D721Med (cell line): ENCODE data around the gene NEK10.

Experiments
- DNase-seq: peaks from one replicate; pipeline ENCODE4 v3.0.0; 2011; ENCODE audit warnings: low spot score; ENCODE audit not compliant: insufficient read length
- FAIRE-seq: peaks from 2 replicates; lab custom pipeline; 2011; peaks lifted over from hg19 to GRCh38; lab: Jason Lieb, UNC
- TF ChIP-seq, protein P1 (sequence below): IDR thresholded peaks from 2 replicates; pipeline ENCODE4 v1.5.1; 2012; ENCODE audit warnings: mild to moderate bottlenecking, control low read depth; ENCODE audit not compliant: insufficient read depth; ENCODE audit errors: missing control alignments

The NEK10 gene

DNA sequence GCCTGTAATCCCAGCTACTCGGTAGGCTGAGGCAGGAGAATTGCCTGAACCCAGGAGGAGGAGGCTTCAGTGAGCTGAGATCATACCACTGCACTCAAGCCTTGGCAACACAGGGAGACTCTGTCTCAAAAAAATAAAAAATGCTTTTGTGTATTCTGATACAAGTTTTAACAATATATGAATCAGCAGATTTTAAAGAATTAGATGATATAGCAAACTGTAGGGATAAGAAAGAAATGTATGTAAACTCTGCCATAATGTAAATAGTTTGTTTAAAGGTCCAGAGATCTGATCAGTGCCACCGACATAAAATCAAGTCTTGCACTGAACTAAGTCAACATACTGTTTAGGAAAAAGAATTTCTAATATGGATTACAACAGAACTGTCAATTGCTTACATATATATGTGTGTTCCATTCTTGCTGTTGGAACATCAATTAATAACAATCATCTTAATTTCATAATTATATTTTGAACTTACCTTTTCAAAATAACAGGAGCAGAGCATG lies 208.3 kb downstream of the NEK10 start:
- FAIRE-seq, result no peak
- TF ChIP-seq, protein P1, sequence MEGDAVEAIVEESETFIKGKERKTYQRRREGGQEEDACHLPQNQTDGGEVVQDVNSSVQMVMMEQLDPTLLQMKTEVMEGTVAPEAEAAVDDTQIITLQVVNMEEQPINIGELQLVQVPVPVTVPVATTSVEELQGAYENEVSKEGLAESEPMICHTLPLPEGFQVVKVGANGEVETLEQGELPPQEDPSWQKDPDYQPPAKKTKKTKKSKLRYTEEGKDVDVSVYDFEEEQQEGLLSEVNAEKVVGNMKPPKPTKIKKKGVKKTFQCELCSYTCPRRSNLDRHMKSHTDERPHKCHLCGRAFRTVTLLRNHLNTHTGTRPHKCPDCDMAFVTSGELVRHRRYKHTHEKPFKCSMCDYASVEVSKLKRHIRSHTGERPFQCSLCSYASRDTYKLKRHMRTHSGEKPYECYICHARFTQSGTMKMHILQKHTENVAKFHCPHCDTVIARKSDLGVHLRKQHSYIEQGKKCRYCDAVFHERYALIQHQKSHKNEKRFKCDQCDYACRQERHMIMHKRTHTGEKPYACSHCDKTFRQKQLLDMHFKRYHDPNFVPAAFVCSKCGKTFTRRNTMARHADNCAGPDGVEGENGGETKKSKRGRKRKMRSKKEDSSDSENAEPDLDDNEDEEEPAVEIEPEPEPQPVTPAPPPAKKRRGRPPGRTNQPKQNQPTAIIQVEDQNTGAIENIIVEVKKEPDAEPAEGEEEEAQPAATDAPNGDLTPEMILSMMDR, result no peak
- DNase-seq, result no peak

DNA sequence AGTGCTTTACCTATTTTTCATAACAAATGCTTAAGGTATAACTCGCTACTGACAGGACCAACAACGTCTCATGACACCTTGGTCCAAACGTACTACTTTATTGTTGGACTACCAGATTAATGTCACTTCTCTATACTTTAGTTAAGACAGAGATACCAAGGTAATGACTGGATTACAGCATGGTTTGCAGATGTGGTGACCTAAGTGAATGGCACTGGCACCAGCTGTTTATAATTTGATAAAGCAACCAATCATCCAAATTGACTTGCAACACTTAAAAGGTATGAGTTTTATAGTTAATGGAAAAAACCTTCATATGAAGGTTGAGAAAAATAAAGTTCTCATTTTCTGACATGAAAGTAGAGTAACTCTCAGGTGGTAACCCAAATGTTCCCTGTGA lies 209.0 kb downstream of the NEK10 start:
- TF ChIP-seq, protein P1, result no peak
- DNase-seq (no peak), FAIRE-seq (no peak)

DNA sequence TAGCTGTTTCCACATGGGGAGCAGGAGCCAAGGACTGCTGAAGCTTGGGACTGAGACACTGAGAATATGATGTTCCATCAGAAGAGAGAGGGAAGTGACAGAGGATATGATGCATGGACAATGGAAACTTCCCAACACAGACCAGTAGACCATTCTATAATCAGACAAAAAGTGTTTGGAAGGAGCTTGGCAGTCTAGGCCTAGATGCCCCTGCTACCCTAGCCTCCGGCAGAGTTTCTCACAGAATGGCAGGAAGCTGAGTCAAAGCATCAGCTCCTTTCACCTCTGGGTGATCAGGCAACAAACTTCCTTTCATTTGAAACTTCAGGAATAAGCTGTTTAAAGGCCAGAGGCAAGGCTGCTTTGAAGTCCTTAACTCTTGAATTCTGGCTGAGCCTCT lies 222.0 kb downstream of the NEK10 start:
- DNase-seq, result no peak
- TF ChIP-seq, protein P1, result no peak
- FAIRE-seq, result no peak

DNA sequence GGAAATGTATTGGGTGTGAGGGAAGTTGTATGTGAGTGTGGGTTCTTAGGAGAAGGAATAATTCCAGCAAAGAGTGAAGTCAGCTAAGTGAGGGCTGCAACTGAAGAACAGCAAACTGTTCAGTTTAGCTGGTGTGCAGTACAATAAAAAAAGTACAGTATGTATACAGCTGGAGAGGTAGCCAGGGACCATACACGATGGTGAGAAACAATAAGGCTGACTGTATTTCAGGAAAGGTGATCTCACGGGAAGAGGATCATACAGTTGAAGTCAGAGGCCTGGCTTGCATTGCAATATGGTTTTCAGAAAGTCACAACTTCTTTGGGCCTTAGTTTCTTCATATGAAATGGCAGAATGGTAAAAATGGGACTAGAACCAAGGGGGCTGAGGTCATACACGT lies 222.4 kb downstream of the NEK10 start:
- no peak for FAIRE-seq
- TF ChIP-seq, protein P1, result no peak
- DNase-seq, result no peak

DNA sequence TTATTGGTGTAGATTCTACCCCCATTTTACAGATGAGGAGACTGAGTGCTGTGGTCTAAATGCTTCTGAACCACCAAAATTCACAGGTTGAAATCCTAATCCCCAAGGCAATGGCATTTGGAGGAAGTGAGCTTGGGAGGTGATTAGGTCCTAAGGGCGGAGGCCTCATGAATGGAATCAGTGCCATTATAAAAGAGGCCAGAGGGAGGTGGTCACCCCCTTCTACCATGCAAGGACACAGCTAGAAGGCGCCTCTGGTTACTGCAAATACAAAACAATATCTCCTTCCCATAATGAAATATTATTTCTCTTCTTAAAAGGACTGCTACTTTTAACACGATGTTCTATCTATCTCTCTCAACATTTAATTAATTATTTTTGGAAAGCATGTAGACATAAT lies 223.5 kb downstream of the NEK10 start:
- FAIRE-seq (no peak), DNase-seq (no peak)
- TF ChIP-seq, protein P1, result no peak

DNA sequence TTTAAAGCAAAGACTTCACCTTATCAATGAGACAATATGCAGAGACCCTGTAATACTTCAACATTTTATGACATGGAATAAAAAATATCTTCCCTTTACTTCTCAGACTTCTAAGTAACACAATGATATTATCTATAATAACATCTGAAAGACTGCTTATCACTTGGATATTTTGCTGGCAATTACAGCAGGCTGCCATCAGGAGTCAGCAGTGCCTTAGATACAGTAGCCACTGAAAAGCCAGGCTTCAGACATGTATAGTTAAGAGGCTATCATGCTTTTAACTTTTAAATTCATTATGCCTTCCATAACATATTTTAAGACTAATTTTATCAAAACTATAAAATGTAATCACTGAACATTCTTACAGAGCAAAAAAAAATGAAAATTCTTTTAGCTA lies 227.5 kb downstream of the NEK10 start:
- TF ChIP-seq, protein P1, result no peak
- DNase-seq, result no peak
- no peak for FAIRE-seq

DNA sequence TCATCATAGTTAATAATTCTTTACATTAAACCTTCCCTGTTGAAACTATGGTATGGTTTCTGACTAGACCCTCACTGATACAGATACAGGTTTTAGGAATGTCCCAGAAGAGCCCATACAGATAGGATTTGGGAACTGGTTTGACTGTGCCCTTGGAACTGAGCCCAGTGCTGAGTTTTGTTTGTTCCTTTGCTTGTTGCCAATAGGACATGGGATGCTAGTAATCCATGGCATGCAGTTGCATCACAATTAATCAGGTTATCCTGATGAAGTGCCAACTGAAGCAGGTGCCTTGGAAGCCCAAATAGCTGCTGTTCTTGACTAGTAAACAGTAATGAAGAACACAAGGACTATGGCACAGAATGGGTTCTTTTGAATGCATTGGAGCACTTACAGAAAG lies 230.6 kb downstream of the NEK10 start:
- DNase-seq, result no peak
- TF ChIP-seq, protein P1, result no peak
- no peak for FAIRE-seq
